ENCODE data around the gene CYP20A1. TPM values are rescaled to one million over a fixed set of nuclear protein-coding genes. Genes with fewer than 3 reads are reported as not detected.
A peak's percentile ranks its signal among the peaks of the same experiment; 100 is the strongest.
"Not testable (repeated sequence)": the region's sequence is repeated elsewhere in the genome, so short reads cannot be mapped to it uniquely, and the experiment has no call there.

The CYP20A1 gene
- total RNA-seq, 4 donors from 2014 or later = 27.5 to 36.5 (median 31.9) TPM

GRCh38 chr2:203286532-203286931, 47.7 kb downstream of the CYP20A1 start:
- ATAC-seq (ENCODE audit: low FRiP score) = no peak
- no peak for TF ChIP-seq CTCF (IDR thresholded peaks at IDR 0.05)
- DNase-seq (ENCODE audit: low spot score) = no peak

GRCh38 chr2:203301667-203302066, 62.8 kb downstream of the CYP20A1 start:
- no peak for TF ChIP-seq CTCF (IDR thresholded peaks at IDR 0.05)
- ATAC-seq (ENCODE audit: low FRiP score) = no peak
- DNase-seq (ENCODE audit: low spot score) = no peak

GRCh38 chr2:203302586-203302985, 63.8 kb downstream of the CYP20A1 start:
- not testable (repeated sequence) for DNase-seq (ENCODE audit: low spot score); ATAC-seq (ENCODE audit: low FRiP score)

GRCh38 chr2:203310688-203311436, 72.0 kb downstream of the CYP20A1 start:
- ATAC-seq (ENCODE audit: low FRiP score) (no peak), DNase-seq (ENCODE audit: low spot score) (no peak)

GRCh38 chr2:203326356-203326755, 87.5 kb downstream of the CYP20A1 start:
- no peak for TF ChIP-seq CTCF (IDR thresholded peaks at IDR 0.05)
- no peak for DNase-seq (ENCODE audit: low spot score)
- no peak for ATAC-seq (ENCODE audit: low FRiP score)

More at GRCh38 chr2:203310688-203311436, 72.0 kb downstream of the CYP20A1 start:
- no peak for TF ChIP-seq CTCF (IDR thresholded peaks at IDR 0.05)

GRCh38 chr2:203327582-203327900, 88.7 kb downstream of the CYP20A1 start:
- ATAC-seq (ENCODE audit: low FRiP score) (no peak), DNase-seq (ENCODE audit: low spot score) (no peak)
- TF ChIP-seq CTCF (IDR thresholded peaks at IDR 0.05) = no peak

GRCh38 chr2:203327901-203328759, 89.3 kb downstream of the CYP20A1 start, which contains the start of gene ABI2:
TSS of gene ABI2 (plus strand) at chr2:203328394. CDS start at chr2:203328515, 121 bp downstream.
- ATAC-seq (ENCODE audit: low FRiP score) (peak; percentile 92), DNase-seq (ENCODE audit: low spot score) (peak; percentile 64)
- no peak for TF ChIP-seq CTCF (IDR thresholded peaks at IDR 0.05)
